Mucosa of descending colon (tissue), 3 donors: ENCODE measurements around the gene SLC25A40. TPM values are rescaled to one million over a fixed set of nuclear protein-coding genes. Genes with fewer than 3 reads are reported as not detected.
A peak's percentile ranks its signal among the peaks of the same experiment; 100 is the strongest.

Experiments used
- ATAC-seq: fragments of 200-7000 bp; cut with Tn5 transposase; one replicate; pipeline ENCODE4 v1.9.1; 2020; ENCODE audit warnings: mild to moderate bottlenecking, moderate library complexity
- DNase-seq, 3 donors: peaks; one replicate each; pipeline ENCODE4 v3.0.0-alpha.2; 2020
- H3K36me3 ChIP-seq: fragments of 200-600 bp; one replicate; pipeline ENCODE4 v1.8.0; 2021; ENCODE audit warnings: low read depth, mild to moderate bottlenecking
- H3K4me1 ChIP-seq: fragments of 200-600 bp; one replicate; pipeline ENCODE4 v1.8.0; 2021; ENCODE audit warnings: low read depth, mild to moderate bottlenecking
- H3K4me3 ChIP-seq: fragments of 200-600 bp; one replicate; pipeline ENCODE4 v1.8.0; 2021; ENCODE audit warnings: mild to moderate bottlenecking
- H3K9me3 ChIP-seq: fragments of 200-600 bp; one replicate; pipeline ENCODE4 v1.8.0; 2021; ENCODE audit warnings: mild to moderate bottlenecking
- CTCF ChIP-seq: fragments of 200-600 bp; IDR thresholded peaks from one replicate; pipeline ENCODE4 v1.8.0; 2022; ENCODE audit warnings: antibody characterized with exemption, mild to moderate bottlenecking
- intact Hi-C, 2 donors: fragments of 100-400 bp; cut with DNase I in 1 of 2; cut with micrococcal nuclease in 1 of 2; formaldehyde crosslinking; loops; one replicate each; pipeline versions ENCODE4 v1.11.0 to v1.11.1; 2022; cut with DNase I, micrococcal nuclease
- total RNA-seq, 3 donors: library from RNA; stranded (reverse); fragmentation: NEBNext Ultra II Directional in 2 of 3; extraction: Animal tissue kit (Norgen Biotek cat#: 25700) in 2 of 3; gene quantifications; one replicate each; pipeline versions ENCODE4 v1.2.1 to v1.2.4, GENCODE V29; 2021 to 2023
- donor health status: DM: no; HTN: no; CAD: no; lungs with moderate emphysema.
- donor health status: DM: no; HTN: no; CAD: no.
- donor health status: DM: no; HTN: yes; CAD: no.

SLC25A40 gene
- total RNA-seq, 3 donors from 2014 or later, result 21.6 to 31.1 (median 29.0) TPM

GRCh38 chr7:87816389-87816788 is 59.8 kb downstream of the SLC25A40 start:
- Histone ChIP-seq H3K4me1 (no peaks in the 10 kb centered on the region), H3K9me3 (no peaks in the 10 kb centered on the region), H3K36me3 (no peaks in the 10 kb centered on the region), H3K4me3 (no peak overlapping the region)
- DNase-seq, result no peak
- intact Hi-C loops, result no loop called here
- no peak for ATAC-seq
- no peak for TF ChIP-seq CTCF

- intact Hi-C loops, result no loop called here
- Histone ChIP-seq H3K36me3 (no peaks in the 10 kb centered on the region), H3K9me3 (no peaks in the 10 kb centered on the region), H3K4me1 (no peaks in the 10 kb centered on the region), H3K4me3 (no peak overlapping the region)
- TF ChIP-seq CTCF, result no peak
- ATAC-seq, result no peak
- DNase-seq, result no peak
These were observed 65.4 kb downstream of the SLC25A40 start for GRCh38 chr7:87810726-87811125.

GRCh38 chr7:87810130-87810529 is 66.0 kb downstream of the SLC25A40 start:
- no peak overlapping the region for H3K4me3 ChIP-seq
- H3K36me3 ChIP-seq, result no peaks in the 10 kb centered on the region
- no peak for TF ChIP-seq CTCF
- no peaks in the 10 kb centered on the region for H3K4me1 ChIP-seq
- intact Hi-C loops, result no loop called here
- H3K9me3 ChIP-seq, result no peaks in the 10 kb centered on the region
- no peak for DNase-seq
- ATAC-seq, result no peak

GRCh38 chr7:87806150-87806549 is 70.0 kb downstream of the SLC25A40 start:
- no peak for ATAC-seq
- H3K4me3 ChIP-seq, result no peak overlapping the region
- no peak for TF ChIP-seq CTCF
- no peak for DNase-seq
- no peaks in the 10 kb centered on the region for H3K4me1 ChIP-seq
- intact Hi-C loops, result loop anchor here in 1 of 2 donors (10.0 kb wide), 1 partner anchor 79 kb away; no protein-coding TSS in a partner anchor
- no peaks in the 10 kb centered on the region for H3K36me3 ChIP-seq
- no peaks in the 10 kb centered on the region for H3K9me3 ChIP-seq

- Histone ChIP-seq H3K9me3 (no peaks in the 10 kb centered on the region), H3K4me3 (no peak overlapping the region), H3K4me1 (no peaks in the 10 kb centered on the region), H3K36me3 (no peaks in the 10 kb centered on the region)
- peak in 1 of 3 donors; percentile 47 for DNase-seq
- peak; percentile 65 for ATAC-seq
- peak; percentile 29 for TF ChIP-seq CTCF
- intact Hi-C loops, result no loop called here
These were observed 78.3 kb downstream of the SLC25A40 start for GRCh38 chr7:87797798-87798403.

GRCh38 chr7:87797395-87797794 is 78.8 kb downstream of the SLC25A40 start:
- no peak overlapping the region for H3K4me3 ChIP-seq
- no peak for TF ChIP-seq CTCF
- H3K36me3 ChIP-seq, result no peaks in the 10 kb centered on the region
- no peak for ATAC-seq
- DNase-seq, result no peak
- H3K9me3 ChIP-seq, result no peaks in the 10 kb centered on the region
- H3K4me1 ChIP-seq, result no peaks in the 10 kb centered on the region
- intact Hi-C loops, result no loop called here
